AG09319 (cell line): ENCODE results near the gene NTRK1.

ENCODE experiments used
- DNase-seq: peaks from one replicate; pipeline ENCODE4 v3.0.0-alpha.2; 2010; ENCODE audit warnings: low read depth; ENCODE audit errors: extremely low read depth
- TF ChIP-seq, protein P1 (sequence below): IDR thresholded peaks from 2 replicates; pipeline ENCODE4 v1.5.1; 2011; ENCODE audit warnings: low read depth, mild to moderate bottlenecking, inconsistent platforms, low read length, moderate library complexity

Gene NTRK1

DNA sequence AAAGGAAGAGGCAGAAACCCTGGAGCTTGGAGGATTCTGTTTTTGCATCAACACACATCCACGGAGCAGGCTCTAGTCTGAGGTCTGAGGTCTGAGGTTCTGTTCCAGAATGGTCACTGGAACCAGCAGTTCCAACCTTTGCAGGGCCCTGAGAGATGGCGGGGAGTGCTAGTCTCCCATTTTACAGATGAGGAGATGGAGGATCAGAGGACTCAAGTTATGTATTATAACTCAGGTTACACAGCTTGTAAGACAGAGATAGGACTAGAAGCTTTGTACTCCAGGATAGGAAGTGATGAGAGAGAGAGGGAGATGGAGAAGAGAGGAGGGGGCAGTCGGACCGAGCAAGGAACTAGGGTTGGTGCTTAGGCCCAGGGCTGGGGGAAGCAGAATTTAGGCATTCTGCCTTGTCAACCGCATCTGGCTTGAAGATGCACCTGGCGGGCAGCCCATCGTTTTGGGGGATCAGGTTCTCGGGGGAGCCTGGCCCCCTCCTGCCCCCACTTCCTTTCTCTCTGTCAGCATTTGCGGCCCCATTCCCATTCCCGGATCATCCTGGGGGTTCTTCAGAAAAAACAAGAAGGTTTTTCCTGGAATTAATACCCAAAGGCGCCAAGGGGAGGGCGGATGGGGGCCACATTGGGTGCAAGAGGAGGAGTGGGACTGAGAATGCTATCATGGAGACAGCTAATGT lies 38.5 kb downstream of the NTRK1 start:
- TF ChIP-seq, protein P1, sequence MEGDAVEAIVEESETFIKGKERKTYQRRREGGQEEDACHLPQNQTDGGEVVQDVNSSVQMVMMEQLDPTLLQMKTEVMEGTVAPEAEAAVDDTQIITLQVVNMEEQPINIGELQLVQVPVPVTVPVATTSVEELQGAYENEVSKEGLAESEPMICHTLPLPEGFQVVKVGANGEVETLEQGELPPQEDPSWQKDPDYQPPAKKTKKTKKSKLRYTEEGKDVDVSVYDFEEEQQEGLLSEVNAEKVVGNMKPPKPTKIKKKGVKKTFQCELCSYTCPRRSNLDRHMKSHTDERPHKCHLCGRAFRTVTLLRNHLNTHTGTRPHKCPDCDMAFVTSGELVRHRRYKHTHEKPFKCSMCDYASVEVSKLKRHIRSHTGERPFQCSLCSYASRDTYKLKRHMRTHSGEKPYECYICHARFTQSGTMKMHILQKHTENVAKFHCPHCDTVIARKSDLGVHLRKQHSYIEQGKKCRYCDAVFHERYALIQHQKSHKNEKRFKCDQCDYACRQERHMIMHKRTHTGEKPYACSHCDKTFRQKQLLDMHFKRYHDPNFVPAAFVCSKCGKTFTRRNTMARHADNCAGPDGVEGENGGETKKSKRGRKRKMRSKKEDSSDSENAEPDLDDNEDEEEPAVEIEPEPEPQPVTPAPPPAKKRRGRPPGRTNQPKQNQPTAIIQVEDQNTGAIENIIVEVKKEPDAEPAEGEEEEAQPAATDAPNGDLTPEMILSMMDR, result no peak
- DNase-seq, result no peak

DNA sequence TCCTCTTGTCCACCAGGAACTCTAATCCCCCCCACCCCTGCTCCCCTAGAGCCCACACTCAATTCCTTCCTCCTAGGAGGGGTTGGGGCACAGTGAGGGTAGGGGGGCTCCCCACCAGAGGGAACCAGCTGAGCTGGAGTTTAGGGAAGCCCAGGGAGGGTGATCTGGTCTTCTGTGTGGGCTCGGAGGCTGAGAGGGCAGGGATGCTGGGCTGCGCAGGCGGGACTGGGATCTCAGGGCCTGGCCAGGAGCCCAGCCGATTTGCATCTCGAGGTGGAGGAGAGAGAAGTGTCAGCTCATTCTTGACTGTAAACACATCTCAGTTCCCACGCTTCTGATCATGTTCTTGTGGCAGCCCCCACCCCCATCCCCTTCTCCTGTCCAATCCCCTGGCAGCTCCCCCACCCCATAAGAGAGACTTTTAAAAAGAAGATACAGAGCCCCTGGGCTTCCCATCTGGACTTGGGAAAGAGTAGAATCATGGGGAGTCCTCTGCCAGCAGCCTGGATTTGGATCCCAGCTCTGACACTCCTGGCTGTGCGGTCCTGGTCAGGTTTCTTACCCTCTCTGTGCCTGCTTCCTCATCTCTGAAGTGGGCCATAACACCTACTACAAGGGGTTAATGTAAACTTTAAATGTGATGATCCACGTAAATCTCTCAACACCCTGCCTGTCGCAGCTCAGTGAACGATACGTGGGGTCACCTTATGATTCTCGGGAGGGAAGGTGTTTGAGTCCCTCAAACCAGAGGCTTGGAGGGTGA lies 39.5 kb downstream of the NTRK1 start:
- no peak for DNase-seq
- TF ChIP-seq, protein P1, result no peak

DNA sequence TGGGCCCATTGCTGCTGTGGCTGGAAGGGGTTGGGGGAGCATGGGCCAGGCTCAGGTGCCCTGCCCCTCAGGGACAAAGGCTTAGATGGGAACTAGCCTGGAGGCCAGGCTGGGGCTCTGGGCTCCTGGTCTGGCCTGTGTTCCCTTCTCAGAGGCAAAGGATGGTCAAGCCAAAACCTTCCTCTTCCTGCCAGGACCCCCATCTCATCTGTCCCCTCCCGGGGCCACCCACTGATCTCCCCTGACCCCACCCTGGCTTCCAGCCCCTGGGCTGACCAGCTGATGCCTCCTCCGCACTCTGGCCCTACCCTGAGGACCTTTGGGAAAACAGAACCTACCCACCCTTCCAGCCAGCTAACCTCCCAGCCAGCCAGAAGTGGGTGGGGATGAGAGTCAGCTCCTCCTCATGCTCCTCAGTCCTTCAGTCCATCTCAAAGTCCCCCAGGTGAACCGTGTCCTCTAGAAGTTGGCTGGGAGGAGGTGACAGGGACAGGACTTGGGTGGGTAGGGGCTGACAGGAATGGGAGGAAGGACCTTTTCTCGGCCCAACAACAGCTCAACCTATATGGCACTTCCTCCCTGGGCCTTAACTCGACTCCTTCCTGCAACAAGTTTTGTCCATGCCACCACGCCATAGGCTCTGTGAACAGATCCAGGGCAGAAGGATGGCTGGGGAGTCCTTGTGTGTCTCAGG lies 40.4 kb downstream of the NTRK1 start:
- DNase-seq, result no peak
- TF ChIP-seq, protein P1, result no peak

GRCh38 chr1:156901590-156901900 lies 40.9 kb downstream of the NTRK1 start:
- DNase-seq, result no peak
- TF ChIP-seq, protein P1, result no peak

GRCh38 chr1:156901966-156902915 lies 41.6 kb downstream of the NTRK1 start:
- TF ChIP-seq, protein P1, result no peak

GRCh38 chr1:156903328-156904091 lies 42.8 kb downstream of the NTRK1 start:
- TF ChIP-seq, protein P1, result no peak
- no peak for DNase-seq

More at GRCh38 chr1:156901966-156902915, 41.6 kb downstream of the NTRK1 start:
- no peak for DNase-seq
